HG02798 (cell line): ENCODE data around the gene MYOZ2.
"Not testable (repeated sequence)": the region's sequence is repeated elsewhere in the genome, so short reads cannot be mapped to it uniquely, and the experiment has no call there.

Source experiments
- ATAC-seq: cut with Tn5 transposase; IDR thresholded peaks from one replicate; pipeline ENCODE4 v1.9.1; 2021; ENCODE audit warnings: mild to moderate bottlenecking; ENCODE audit not compliant: unreplicated experiment, poor library complexity

Gene MYOZ2

DNA sequence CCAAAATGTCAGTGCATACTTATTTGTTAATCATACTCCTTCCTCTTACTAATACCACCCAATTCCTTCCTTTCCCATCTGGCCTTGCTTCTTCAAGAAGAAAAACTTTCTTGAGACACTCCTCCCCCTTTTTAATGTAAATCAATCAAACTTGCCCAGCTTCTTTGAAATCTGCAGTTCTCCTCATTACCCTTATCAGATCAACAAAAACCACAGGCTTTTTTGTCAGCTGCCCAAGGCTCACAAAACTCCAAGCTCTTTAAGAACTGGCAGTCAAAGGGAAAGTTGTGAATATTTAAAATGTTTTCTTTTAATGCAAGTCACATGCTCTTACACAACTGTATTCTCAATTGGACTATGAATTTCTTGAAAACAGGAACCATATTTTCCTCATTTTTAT lies 11.3 kb upstream of the MYOZ2 start:
- ATAC-seq = no peak

GRCh38 chr4:119125931-119126330 lies 9.7 kb upstream of the MYOZ2 start:
- no peak for ATAC-seq

- ATAC-seq = no peak
Observed at GRCh38 chr4:119128148-119128547, 7.5 kb upstream of the MYOZ2 start.

- no peak for ATAC-seq
Observed at GRCh38 chr4:119130365-119131065, 5.1 kb upstream of the MYOZ2 start.

DNA sequence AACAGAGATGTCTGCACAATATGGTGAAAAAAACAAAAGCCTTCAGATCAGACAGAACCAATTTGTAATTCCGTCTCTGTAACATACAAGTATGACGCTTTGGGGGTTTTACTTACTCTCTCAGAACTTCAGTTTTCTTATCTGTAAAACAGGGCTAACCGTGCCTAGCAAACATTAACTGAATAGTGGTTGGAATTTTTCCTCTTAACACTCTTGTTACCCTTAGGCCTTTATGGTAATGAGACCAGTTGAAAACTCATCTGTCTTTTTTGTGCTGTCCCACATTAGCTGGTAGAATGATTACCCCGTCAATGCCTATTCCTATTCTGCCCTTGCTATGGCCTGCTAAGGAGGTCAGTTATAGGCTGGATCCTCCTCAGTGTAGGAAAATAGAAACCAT lies 4.5 kb upstream of the MYOZ2 start:
- no peak for ATAC-seq

DNA sequence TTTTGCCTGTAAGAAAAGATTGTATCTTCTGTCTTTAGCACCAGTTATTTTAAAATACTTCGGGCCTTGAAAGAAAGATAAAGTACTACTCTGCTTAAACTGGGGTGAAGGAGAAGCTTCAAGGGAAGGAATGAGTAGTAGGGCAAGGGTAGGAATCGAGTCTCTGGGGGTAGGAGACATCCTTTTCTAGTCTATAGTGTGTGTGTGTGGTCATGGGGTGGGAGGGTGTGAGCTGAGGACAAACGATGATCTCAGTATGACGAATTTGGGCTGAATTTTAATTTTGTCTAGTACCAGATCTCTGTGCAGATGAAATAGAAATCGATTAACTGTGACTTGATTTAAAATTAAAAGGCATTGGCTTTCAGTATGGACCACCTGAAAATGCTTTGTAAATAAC lies 3.3 kb upstream of the MYOZ2 start:
- ATAC-seq = no peak

GRCh38 chr4:119136546-119136945 lies 914 bp downstream of the MYOZ2 start:
- ATAC-seq = no peak

DNA sequence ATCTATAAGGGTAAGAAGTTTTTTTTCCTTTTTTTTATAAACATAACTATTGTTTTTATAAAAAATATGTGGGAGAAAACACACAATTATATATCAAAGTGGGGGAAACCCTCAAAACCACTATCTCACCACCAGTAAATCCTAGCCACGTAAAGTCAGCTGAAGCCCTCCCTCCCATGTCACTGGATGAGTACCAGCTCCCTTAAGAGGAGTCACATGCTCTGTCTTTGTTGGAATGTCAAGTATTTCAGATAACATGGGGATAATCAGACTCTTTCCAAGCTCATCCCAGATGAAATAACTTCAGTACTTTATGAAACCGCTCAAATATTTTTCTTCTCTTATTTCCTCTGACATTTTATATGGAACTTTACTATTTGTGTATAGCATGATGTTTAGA lies 2.4 kb downstream of the MYOZ2 start:
- no peak for ATAC-seq

GRCh38 chr4:119139311-119139710 lies 3.7 kb downstream of the MYOZ2 start:
- ATAC-seq = no peak

- no peak for ATAC-seq
Observed at GRCh38 chr4:119139822-119140252, 4.2 kb downstream of the MYOZ2 start.

GRCh38 chr4:119141283-119141682 lies 5.7 kb downstream of the MYOZ2 start:
- ATAC-seq = not testable (repeated sequence)

GRCh38 chr4:119142833-119143232 lies 7.2 kb downstream of the MYOZ2 start:
- no peak for ATAC-seq

- ATAC-seq = not testable (repeated sequence)
Observed at GRCh38 chr4:119143341-119143740, 7.7 kb downstream of the MYOZ2 start.

- no peak for ATAC-seq
Observed at GRCh38 chr4:119149110-119149509, 13.5 kb downstream of the MYOZ2 start.

- no peak for ATAC-seq
Observed at GRCh38 chr4:119151161-119151560, 15.5 kb downstream of the MYOZ2 start.

DNA sequence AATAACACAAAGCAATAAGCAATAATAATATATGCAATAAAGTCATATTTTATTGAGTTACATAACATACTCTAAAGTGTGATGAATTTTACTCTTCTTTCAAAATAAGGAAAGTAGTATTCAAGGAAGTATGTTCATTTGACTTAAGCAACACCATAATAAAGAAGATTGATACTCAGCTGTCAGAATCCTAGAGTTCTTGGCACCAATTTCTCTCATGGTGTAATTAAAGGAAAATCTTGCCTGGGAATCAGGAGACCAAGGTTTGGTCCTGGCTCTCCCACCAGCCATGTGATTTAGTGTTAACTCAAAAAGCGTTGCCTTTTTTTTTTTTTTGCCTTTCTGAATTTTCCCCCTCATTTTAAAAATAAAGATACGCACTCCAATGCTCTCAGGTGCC lies 17.1 kb downstream of the MYOZ2 start:
- ATAC-seq = no peak

DNA sequence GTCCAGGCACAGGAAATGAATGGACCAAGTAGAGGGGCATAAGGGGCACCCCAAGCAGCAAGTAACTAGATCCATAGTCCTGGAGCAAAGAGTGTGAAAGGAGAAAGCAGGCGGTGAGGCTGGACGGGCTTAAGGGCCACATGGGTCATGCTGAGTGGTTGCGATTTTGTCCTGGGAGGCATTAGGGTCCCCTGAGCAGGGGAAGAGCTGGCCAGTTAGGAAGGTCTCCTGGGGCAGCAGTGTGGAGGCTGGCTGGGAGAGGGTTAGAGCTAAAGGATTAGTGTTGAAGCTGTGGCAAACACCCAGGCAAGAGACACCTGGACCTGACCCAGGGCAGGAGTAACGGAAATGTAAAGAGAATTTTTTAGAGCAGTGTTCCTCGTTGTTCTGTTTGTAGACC lies 26.5 kb downstream of the MYOZ2 start:
- no peak for ATAC-seq

DNA sequence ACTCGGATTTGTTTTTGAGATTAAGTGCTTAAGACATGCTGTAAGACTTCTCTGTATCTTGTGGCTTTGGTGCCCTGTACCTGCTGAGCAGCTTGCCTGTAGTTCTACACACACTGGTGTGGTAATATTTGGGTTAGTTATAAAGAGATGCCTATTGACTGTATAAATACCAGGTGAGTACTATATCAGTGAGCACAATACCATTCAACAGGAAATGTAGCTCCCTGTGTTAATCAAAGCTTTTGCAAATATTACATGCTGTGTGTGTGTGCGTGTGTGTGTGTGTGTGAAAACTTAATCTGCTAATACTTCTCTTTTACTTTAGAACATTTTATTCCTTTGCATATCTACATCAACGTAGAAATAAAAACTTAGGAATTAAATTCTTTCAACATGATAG lies 30.1 kb downstream of the MYOZ2 start:
- ATAC-seq = no peak

DNA sequence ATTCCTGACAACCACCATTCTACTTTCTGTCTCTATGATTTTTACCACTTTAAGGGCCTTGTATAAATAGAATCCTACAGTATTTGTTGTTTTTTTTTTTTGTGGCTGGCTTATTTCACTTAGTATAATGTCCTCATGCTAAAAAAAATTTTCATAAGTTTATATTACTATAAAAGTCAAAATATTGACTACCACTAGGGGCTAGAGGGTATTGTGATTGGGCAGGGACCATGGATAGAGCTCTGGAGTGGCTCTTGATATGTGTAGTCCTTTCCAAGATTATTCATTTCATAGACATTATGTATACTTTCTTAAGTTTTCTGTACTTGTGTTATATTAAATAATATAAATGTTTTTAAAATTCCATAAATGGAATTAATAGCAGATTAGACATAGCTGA lies 34.6 kb downstream of the MYOZ2 start:
- ATAC-seq = no peak

GRCh38 chr4:119172223-119172622 lies 36.6 kb downstream of the MYOZ2 start:
- ATAC-seq = no peak

- not testable (repeated sequence) for ATAC-seq
Observed at GRCh38 chr4:119173729-119174361, 38.2 kb downstream of the MYOZ2 start.

GRCh38 chr4:119179011-119179410 lies 43.4 kb downstream of the MYOZ2 start:
- no peak for ATAC-seq
